Measurements from ENCODE around the gene CHKA.

CHKA gene

GRCh38 chr11:68071281-68072048, 49.7 kb downstream of the CHKA start:
- no peak overlapping the region for H3K4me2 ChIP-seq

DNA sequence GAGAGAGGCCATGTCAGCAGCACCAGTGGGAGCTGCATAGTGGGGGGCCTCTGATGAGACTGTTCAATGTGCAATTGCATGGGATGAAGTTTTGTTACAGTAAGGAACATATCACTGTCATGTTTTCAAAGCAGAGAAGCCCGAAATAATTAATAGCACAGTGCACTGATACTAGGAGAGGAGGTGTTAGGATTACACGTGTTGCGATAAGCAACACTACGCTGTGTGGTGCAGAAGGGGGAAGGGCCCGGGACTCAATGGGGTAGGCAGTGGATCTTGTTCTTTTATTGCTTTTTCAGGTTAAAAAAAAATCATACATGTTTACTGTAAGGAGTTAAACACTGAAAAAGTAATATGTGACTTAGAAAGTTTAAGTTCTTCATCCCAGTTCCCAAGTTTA, 53.2 kb downstream of the CHKA start:
- H3K36me3 ChIP-seq (ENCODE audit: insufficient read depth), result no peaks in the 10 kb centered on the region
- H3K4me3 ChIP-seq (IDR thresholded peaks at IDR 0.05; ENCODE audit: insufficient read depth, low read depth, low read length), result no peak overlapping the region
- no peaks in the 10 kb centered on the region for H3K79me2 ChIP-seq (ENCODE audit: insufficient read depth, low read depth)
- TF ChIP-seq CTCF (conservative IDR thresholded peaks at IDR 0.05; ENCODE audit: low read depth, low read length), result no peak
- no peaks in the 10 kb centered on the region for H3K4me1 ChIP-seq (ENCODE audit: low read depth, poor library complexity, severe bottlenecking)
- H3K4me2 ChIP-seq, result no peak overlapping the region
- no peaks in the 10 kb centered on the region for H4K20me1 ChIP-seq (ENCODE audit: insufficient read depth)
- H2AFZ ChIP-seq (ENCODE audit: low read depth), result no peak overlapping the region
- no peaks in the 10 kb centered on the region for H3K27me3 ChIP-seq (ENCODE audit: insufficient read depth, low read depth)
- H3K9ac ChIP-seq, result no peak overlapping the region
- H3K27ac ChIP-seq, result no peak overlapping the region

More at GRCh38 chr11:68071281-68072048, 49.7 kb downstream of the CHKA start:
- H3K4me3 ChIP-seq (IDR thresholded peaks at IDR 0.05; ENCODE audit: insufficient read depth, low read depth, low read length), result no peak overlapping the region
- no peaks in the 10 kb centered on the region for H3K36me3 ChIP-seq (ENCODE audit: insufficient read depth)
- no peak overlapping the region for H2AFZ ChIP-seq (ENCODE audit: low read depth)
- H3K9ac ChIP-seq, result no peak overlapping the region
- TF ChIP-seq CTCF (conservative IDR thresholded peaks at IDR 0.05; ENCODE audit: low read depth, low read length), result no peak
- H3K79me2 ChIP-seq (ENCODE audit: insufficient read depth, low read depth), result no peaks in the 10 kb centered on the region
- H3K27me3 ChIP-seq (ENCODE audit: insufficient read depth, low read depth), result no peaks in the 10 kb centered on the region
- H3K27ac ChIP-seq, result no peak overlapping the region
- H4K20me1 ChIP-seq (ENCODE audit: insufficient read depth), result no peaks in the 10 kb centered on the region
- no peaks in the 10 kb centered on the region for H3K4me1 ChIP-seq (ENCODE audit: low read depth, poor library complexity, severe bottlenecking)

DNA sequence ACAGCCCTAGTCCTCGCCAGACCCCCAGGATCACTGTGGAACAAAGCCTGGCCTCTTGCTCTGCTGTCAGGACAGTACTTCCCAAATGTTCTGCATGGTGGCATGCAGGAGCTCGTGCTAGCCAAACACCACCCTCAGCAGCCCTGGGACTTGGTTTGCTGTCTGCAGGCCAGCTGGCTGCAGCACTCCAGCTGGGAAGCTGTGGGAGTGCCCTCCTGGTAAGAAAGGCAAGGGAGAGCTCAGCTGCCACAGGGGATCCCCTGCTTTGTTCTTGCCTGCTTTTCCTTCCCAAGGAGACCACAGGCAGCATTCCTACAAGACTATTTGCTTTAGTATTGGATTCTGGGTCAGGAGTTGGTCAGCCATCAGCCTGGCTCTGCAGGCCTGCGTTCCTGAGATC, 54.4 kb downstream of the CHKA start:
- H3K36me3 ChIP-seq (ENCODE audit: insufficient read depth), result no peaks in the 10 kb centered on the region
- H3K9ac ChIP-seq, result no peak overlapping the region

GRCh38 chr11:68065841-68066240, 55.3 kb downstream of the CHKA start:
- Histone ChIP-seq H3K4me2 (no peak overlapping the region), H3K79me2 (ENCODE audit: insufficient read depth, low read depth) (no peaks in the 10 kb centered on the region), H3K27me3 (ENCODE audit: insufficient read depth, low read depth) (no peaks in the 10 kb centered on the region), H3K4me1 (ENCODE audit: low read depth, poor library complexity, severe bottlenecking) (no peaks in the 10 kb centered on the region), H4K20me1 (ENCODE audit: insufficient read depth) (no peaks in the 10 kb centered on the region), H2AFZ (ENCODE audit: low read depth) (no peak overlapping the region), H3K27ac (no peak overlapping the region), H3K4me3 (IDR thresholded peaks at IDR 0.05; ENCODE audit: insufficient read depth, low read depth, low read length) (no peak overlapping the region), H3K9ac (no peak overlapping the region), H3K36me3 (ENCODE audit: insufficient read depth) (peaks cover 3% of the 10 kb centered on the region; the same call in 1 of the 2 replicates)
- no peak for TF ChIP-seq CTCF (conservative IDR thresholded peaks at IDR 0.05; ENCODE audit: low read depth, low read length)

More for the DNA sequence above, 54.4 kb downstream of the CHKA start:
- H3K27me3 ChIP-seq (ENCODE audit: insufficient read depth, low read depth), result no peaks in the 10 kb centered on the region
- H3K4me2 ChIP-seq, result no peak overlapping the region
- no peak overlapping the region for H3K27ac ChIP-seq
- H2AFZ ChIP-seq (ENCODE audit: low read depth), result no peak overlapping the region
- H3K4me3 ChIP-seq (IDR thresholded peaks at IDR 0.05; ENCODE audit: insufficient read depth, low read depth, low read length), result no peak overlapping the region
- no peaks in the 10 kb centered on the region for H3K4me1 ChIP-seq (ENCODE audit: low read depth, poor library complexity, severe bottlenecking)
- no peaks in the 10 kb centered on the region for H3K79me2 ChIP-seq (ENCODE audit: insufficient read depth, low read depth)
- TF ChIP-seq CTCF (conservative IDR thresholded peaks at IDR 0.05; ENCODE audit: low read depth, low read length), result no peak
- no peaks in the 10 kb centered on the region for H4K20me1 ChIP-seq (ENCODE audit: insufficient read depth)
